Body of pancreas (tissue), 4 donors: ENCODE results near the gene TWIST1. TPM values are rescaled to one million over a fixed set of nuclear protein-coding genes. Genes with fewer than 3 reads are reported as not detected.

Experiments
- ATAC-seq: fragments of 150-250 bp; one replicate; pipeline ENCODE4 v1.9.1; 2016
- DNase-seq, 4 donors: peaks; one replicate each; pipeline ENCODE4 v3.0.0-alpha.2; 2019
- H3K27ac ChIP-seq, 4 donors: fragments of 200-600 bp; sonication (generic); 1 replicate in 3 of 4; 2 replicates in 1 of 4; pipeline versions ENCODE4 v1.5.1 to v1.6.1; 2016 to 2019; ENCODE audit warnings: mild to moderate bottlenecking in 1 of 4, mixed read lengths in 1 of 4, moderate library complexity in 1 of 4
- H3K27me3 ChIP-seq, 2 donors: fragments of 200-600 bp; sonication (generic); one replicate each; pipeline ENCODE4 v1.6.0; 2016; ENCODE audit warnings: mild to moderate bottlenecking in 1 of 2
- H3K36me3 ChIP-seq, 2 donors: fragments of 200-600 bp; sonication (generic); replicated peaks in 1 of 2; 2 replicates each; pipeline ENCODE4 v1.5.1; 2016; ENCODE audit warnings: low read depth in 2 of 2; ENCODE audit not compliant: insufficient read depth in 1 of 2
- H3K4me1 ChIP-seq: fragments of 200-600 bp; sonication (generic); one replicate; pipeline ENCODE4 v1.6.0; 2016
- H3K4me3 ChIP-seq, 2 donors: fragments of 200-600 bp; sonication (generic); 1 replicate in 1 of 2; 2 replicates in 1 of 2; pipeline ENCODE4 v1.5.1; 2016 to 2019
- H3K9me3 ChIP-seq, 3 donors: fragments of 200-600 bp; sonication (generic); 1 replicate in 2 of 3; 2 replicates in 1 of 3; pipeline ENCODE4 v1.5.1; 2016
- CTCF ChIP-seq, 7 experiments: fragments of 450-650 bp in 4 of 7; fragments of 200-600 bp in 3 of 7; sonication (generic) in 3 of 7; IDR thresholded peaks; one replicate each; pipeline ENCODE4 v1.5.1; 2016 to 2019; ENCODE audit warnings: antibody characterized with exemption in 7 of 7
- POLR2A ChIP-seq, 3 donors: fragments of 450-650 bp; IDR thresholded peaks; one replicate each; pipeline ENCODE4 v1.6.1; 2016; ENCODE audit warnings: antibody characterized with exemption in 3 of 3, mild to moderate bottlenecking in 2 of 3
- WGBS, 2 donors: methylation state at CpG; one replicate each; pipeline ENCODE4 v1.1.5; 2017; 5-methylcytosine and 5-hydroxymethylcytosine counted together
- intact Hi-C: fragments of 100-400 bp; cut with DNase I; formaldehyde crosslinking; loops from one replicate; pipeline ENCODE4 v1.15.1; 2023
- total RNA-seq, 2 donors: library from RNA; depleted of rRNA; stranded (reverse); fragments of >200 nt; gene quantifications; one replicate each; pipeline ENCODE4 v1.1.0, GENCODE V29; 2016

The TWIST1 gene
- total RNA-seq, 2 donors from 2014 or later = 0.52 to 3.0 TPM

GRCh38 chr7:19144661-19145433, 27.4 kb upstream of the TWIST1 start, which contains the start of gene FERD3L:
TSS of gene FERD3L (minus strand) at chr7:19145421. CDS start at chr7:19145362, 59 bp downstream.
- Histone ChIP-seq H3K27me3 (peaks cover 0 to 10% of the 10 kb centered on the region in 2 donors), H3K4me3 (no peak within 1 kb of the TSS), H3K9me3 (no peaks in the 10 kb centered on the region), H3K4me1 (peaks cover 8% of the 10 kb centered on the region), H3K27ac (no peak within 1 kb of the TSS), H3K36me3 (no peaks in the 10 kb centered on the region)
- ATAC-seq (no peak), DNase-seq (no peak)
- TF ChIP-seq CTCF (IDR thresholded peaks at IDR 0.05) = no peak
- WGBS, 2 donors = 4% methylated on average over 44 to 51 of the region's 51 CpGs
- intact Hi-C loops = no loop called here

GRCh38 chr7:19143881-19144574, 26.6 kb upstream of the TWIST1 start:
- Histone ChIP-seq H3K36me3 (no peaks in the 10 kb centered on the region), H3K27ac (no peak overlapping the region), H3K9me3 (no peaks in the 10 kb centered on the region), H3K4me1 (peaks cover 8% of the 10 kb centered on the region), H3K27me3 (peaks cover 0 to 10% of the 10 kb centered on the region in 2 donors), H3K4me3 (no peak overlapping the region)
- ATAC-seq = no peak
- TF ChIP-seq CTCF (IDR thresholded peaks at IDR 0.05) (no peak), POLR2A (IDR thresholded peaks at IDR 0.05) (no peak)
- intact Hi-C loops = no loop called here
- DNase-seq = no peak
- WGBS, 2 donors = 1 to 2% methylated on average over 28 to 30 of the region's 30 CpGs

- Histone ChIP-seq H3K4me3 (no peak overlapping the region), H3K9me3 (no peaks in the 10 kb centered on the region), H3K36me3 (no peaks in the 10 kb centered on the region), H3K4me1 (peaks cover 3% of the 10 kb centered on the region), H3K27ac (no peak overlapping the region), H3K27me3 (peaks cover 0 to 7% of the 10 kb centered on the region in 2 donors)
- 52 to 62% methylated on average over 4 of the region's 4 CpGs for WGBS, 2 donors
- TF ChIP-seq POLR2A (IDR thresholded peaks at IDR 0.05) = no peak
- TF ChIP-seq CTCF (IDR thresholded peaks at IDR 0.05) = no peak
- DNase-seq (no peak), ATAC-seq (no peak)
- intact Hi-C loops = no loop called here
Measured at GRCh38 chr7:19139706-19140327, 22.4 kb upstream of the TWIST1 start.

- 49 to 53% methylated on average over 4 of the region's 4 CpGs for WGBS, 2 donors
- no peak for DNase-seq
- Histone ChIP-seq H3K36me3 (no peaks in the 10 kb centered on the region), H3K4me1 (no peaks in the 10 kb centered on the region), H3K27me3 (no peaks in the 10 kb centered on the region), H3K27ac (no peak overlapping the region), H3K4me3 (no peak overlapping the region), H3K9me3 (no peaks in the 10 kb centered on the region)
- ATAC-seq = no peak
- intact Hi-C loops = no loop called here
- TF ChIP-seq POLR2A (IDR thresholded peaks at IDR 0.05) (no peak), CTCF (IDR thresholded peaks at IDR 0.05) (no peak)
Measured at GRCh38 chr7:19133886-19134285, 16.4 kb upstream of the TWIST1 start.
